Subcutaneous abdominal adipose tissue (tissue), 5 donors: ENCODE measurements around the gene SIPA1.

Experiments
- H3K27ac ChIP-seq: one replicate; pipeline ENCODE4 v1.7.0; 2013; ENCODE audit warnings: low read depth, mild to moderate bottlenecking, inconsistent platforms, low read length, moderate library complexity
- H3K27me3 ChIP-seq, 5 donors: one replicate each; pipeline ENCODE4 v1.7.0; 2013; ENCODE audit warnings: low read length in 5 of 5, inconsistent platforms in 1 of 5; ENCODE audit not compliant: control insufficient read depth in 5 of 5, insufficient read depth in 4 of 5
- H3K36me3 ChIP-seq, 5 donors: one replicate each; pipeline ENCODE4 v1.7.0; 2013; ENCODE audit warnings: low read length in 5 of 5; ENCODE audit not compliant: control insufficient read depth in 5 of 5, insufficient read depth in 5 of 5
- H3K4me1 ChIP-seq, 5 donors: one replicate each; pipeline ENCODE4 v1.7.0; 2013; ENCODE audit warnings: low read length in 5 of 5, mild to moderate bottlenecking in 3 of 5, moderate library complexity in 1 of 5; ENCODE audit not compliant: control insufficient read depth in 5 of 5, insufficient read depth in 5 of 5
- H3K4me3 ChIP-seq, 5 donors: one replicate each; pipeline ENCODE4 v1.7.0; 2013; ENCODE audit warnings: low read length in 5 of 5, low read depth in 1 of 5
- H3K9ac ChIP-seq, 5 donors: one replicate each; pipeline ENCODE4 v1.7.0; 2013; ENCODE audit warnings: low read length in 5 of 5, mild to moderate bottlenecking in 4 of 5, moderate library complexity in 3 of 5
- H3K9me3 ChIP-seq, 5 donors: one replicate each; pipeline ENCODE4 v1.7.0; 2013; ENCODE audit warnings: low read length in 5 of 5; ENCODE audit not compliant: control insufficient read depth in 5 of 5
- donor health status: healthy.
- donor health status: healthy.
- donor health status: healthy.
- donor health status: healthy.
- donor health status: healthy.

The SIPA1 gene, protein sequence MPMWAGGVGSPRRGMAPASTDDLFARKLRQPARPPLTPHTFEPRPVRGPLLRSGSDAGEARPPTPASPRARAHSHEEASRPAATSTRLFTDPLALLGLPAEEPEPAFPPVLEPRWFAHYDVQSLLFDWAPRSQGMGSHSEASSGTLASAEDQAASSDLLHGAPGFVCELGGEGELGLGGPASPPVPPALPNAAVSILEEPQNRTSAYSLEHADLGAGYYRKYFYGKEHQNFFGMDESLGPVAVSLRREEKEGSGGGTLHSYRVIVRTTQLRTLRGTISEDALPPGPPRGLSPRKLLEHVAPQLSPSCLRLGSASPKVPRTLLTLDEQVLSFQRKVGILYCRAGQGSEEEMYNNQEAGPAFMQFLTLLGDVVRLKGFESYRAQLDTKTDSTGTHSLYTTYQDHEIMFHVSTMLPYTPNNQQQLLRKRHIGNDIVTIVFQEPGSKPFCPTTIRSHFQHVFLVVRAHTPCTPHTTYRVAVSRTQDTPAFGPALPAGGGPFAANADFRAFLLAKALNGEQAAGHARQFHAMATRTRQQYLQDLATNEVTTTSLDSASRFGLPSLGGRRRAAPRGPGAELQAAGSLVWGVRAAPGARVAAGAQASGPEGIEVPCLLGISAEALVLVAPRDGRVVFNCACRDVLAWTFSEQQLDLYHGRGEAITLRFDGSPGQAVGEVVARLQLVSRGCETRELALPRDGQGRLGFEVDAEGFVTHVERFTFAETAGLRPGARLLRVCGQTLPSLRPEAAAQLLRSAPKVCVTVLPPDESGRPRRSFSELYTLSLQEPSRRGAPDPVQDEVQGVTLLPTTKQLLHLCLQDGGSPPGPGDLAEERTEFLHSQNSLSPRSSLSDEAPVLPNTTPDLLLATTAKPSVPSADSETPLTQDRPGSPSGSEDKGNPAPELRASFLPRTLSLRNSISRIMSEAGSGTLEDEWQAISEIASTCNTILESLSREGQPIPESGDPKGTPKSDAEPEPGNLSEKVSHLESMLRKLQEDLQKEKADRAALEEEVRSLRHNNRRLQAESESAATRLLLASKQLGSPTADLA

DNA sequence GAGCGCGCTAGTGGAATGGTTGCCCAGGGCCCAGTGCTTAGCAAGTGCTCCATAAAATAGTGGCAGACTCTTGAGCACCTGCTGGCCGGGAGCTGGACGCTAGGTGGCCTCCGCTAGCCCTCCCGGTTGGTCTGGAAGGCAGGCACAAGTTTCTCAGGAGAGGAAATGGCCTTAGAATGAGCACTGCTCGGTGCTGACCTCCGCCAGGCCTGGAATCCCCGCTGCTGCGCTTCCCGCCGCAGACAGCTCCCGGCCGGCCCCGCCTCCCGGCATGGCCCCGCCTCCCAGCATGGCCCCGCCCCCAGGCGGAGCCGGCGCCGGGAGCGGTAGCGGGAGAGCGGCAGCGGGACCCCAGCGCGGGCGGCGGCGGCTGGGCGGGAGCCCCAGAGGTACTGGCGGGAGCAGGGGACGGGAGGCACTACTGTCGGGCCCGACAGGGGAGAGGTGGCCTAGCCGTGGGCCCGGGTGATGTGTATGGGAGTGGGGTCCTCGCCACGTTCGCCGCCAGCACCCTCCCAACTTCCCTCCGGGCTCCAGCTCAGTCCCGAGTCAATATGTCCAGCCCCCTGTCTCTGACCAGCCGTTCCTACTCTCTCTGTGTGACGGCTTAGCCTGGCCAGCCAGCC, at the start of gene SIPA1:
SIPA1 (plus strand) TSS at position 308 of the 626 bp plus-strand sequence. CDS start 2,821 bp downstream, outside the sequence.
- Histone ChIP-seq H3K4me3 (peak within 1 kb of the TSS; percentile 48 to 86 (median 84)), H3K27ac (peak within 1 kb of the TSS; percentile 86), H3K9me3 (no peaks in the 10 kb centered on the region), H3K36me3 (peaks cover 0 to 61% (median 53%) of the 10 kb centered on the region in 5 donors), H3K27me3 (no peaks in the 10 kb centered on the region), H3K9ac (peak within 1 kb of the TSS; percentile 38 to 86 (median 82)), H3K4me1 (peaks cover 10 to 53% (median 50%) of the 10 kb centered on the region in 5 donors)

DNA sequence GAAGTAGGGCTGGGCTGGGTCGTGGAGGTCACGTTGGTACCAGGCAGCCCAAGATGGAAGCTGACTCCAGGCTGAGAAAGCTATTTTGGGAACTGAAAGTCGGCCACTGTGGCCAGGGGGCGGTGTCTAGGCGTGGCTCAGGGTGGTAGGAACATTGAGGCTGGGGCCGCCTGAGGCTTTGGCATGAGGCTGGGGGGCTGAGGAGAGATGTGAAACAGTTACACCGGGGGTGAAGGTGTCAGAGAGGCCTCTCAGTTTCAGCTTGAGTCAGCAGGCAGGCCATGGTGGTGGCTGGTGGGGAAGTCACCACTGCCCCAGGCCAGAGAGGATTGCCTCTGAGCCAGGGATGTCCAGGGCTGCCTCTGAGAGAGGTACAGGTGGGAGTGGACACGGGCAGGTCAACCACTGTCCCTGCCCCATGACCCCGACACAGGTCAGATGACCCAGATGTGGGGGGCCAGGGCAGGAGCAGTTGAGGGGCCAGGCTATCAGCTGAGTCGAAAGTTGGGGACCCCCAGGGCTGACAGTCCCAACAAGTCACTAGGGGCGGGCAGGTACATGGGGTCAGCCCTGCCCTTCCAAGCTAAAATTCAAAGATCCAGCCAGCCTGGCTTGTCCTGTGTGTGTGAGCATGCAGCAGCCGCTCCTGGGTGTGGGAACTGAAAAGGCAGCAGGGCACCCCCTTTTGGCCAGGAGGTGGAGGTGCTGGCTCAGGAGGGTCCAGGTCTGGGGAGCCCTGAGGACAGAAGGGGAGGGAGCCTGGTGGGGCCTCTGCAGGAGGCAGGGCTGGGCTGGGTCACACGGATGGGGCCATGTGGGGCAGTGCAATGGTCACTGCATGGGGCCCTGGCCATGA, 49.5 kb upstream of the SIPA1 start:
- Histone ChIP-seq H3K4me1 (peaks cover 5 to 45% (median 31%) of the 10 kb centered on the region in 5 donors), H3K27me3 (no peaks in the 10 kb centered on the region), H3K27ac (no peak overlapping the region), H3K9me3 (no peaks in the 10 kb centered on the region), H3K4me3 (no peak overlapping the region), H3K36me3 (peaks cover 0 to 57% (median 40%) of the 10 kb centered on the region in 5 donors), H3K9ac (peak overlapping the region in 2 of 5 donors; percentile 30 to 41)

DNA sequence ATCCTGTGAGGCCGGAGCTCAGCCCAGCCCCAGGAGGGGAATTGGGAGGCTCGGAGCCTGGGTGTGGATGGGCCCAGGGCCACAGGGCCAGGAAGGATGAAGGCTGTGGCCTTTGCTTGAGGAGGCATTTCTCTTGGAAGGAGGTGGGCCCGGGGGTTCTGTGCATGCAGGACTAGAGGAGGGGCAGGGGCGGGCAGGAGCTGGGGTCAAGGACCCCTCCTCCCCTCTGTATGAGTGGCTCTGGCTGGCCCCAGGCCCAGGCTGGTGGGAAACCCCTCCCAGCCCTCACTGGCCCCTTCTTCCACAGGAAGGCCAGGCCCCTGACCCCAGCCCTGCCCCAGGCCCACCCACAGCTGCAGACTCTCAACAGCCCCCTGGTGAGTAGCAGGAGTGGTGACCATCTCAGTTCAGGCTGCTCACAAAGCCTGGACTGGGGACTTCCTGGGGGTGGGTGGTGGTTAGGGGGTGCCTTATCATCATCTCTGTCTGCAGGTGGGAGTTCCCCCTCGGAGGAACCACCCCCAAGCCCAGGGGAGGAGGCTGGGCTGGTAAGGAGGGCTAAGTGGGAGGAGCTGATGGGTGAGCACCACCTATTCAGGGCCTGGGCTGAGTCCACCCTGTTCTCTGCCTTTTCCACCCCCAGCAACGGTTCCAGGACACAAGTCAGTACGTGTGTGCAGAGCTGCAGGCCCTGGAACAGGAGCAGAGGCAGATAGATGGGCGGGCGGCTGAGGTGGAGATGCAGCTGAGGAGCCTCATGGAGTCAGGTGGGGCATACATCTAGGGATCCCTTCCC, 48.3 kb upstream of the SIPA1 start:
- Histone ChIP-seq H3K4me3 (no peak overlapping the region), H3K9me3 (no peaks in the 10 kb centered on the region), H3K27ac (no peak overlapping the region), H3K4me1 (peaks cover 5 to 53% (median 40%) of the 10 kb centered on the region in 5 donors), H3K9ac (peak overlapping the region in 1 of 5 donors; percentile 20), H3K36me3 (peaks cover 0 to 48% (median 34%) of the 10 kb centered on the region in 5 donors), H3K27me3 (no peaks in the 10 kb centered on the region)

DNA sequence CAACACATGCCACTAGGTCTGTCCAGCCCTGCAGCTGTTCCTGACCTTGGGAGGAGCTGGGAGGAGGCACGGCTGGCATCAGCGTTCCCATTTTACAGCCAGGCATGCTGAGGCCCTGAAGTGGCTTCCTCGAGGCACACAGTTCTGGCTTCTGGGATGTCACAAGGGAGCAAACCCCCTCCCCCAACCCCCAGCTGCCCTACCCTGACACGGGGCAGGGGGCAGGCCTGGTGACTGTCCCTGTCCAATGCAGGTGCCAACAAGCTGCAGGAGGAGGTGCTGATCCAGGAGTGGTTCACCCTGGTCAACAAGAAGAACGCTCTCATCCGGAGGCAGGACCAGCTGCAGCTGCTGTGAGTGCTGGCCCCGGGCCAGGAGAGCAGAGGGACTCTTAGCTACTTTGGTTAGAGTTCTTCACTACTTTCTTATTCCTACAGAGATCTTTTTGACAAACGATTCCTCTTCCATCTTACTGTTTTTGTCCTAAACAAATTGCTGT, 47.6 kb upstream of the SIPA1 start:
- Histone ChIP-seq H3K36me3 (peaks cover 0 to 45% (median 34%) of the 10 kb centered on the region in 5 donors), H3K27ac (no peak overlapping the region), H3K9ac (peak overlapping the region in 1 of 5 donors; percentile 20), H3K27me3 (no peaks in the 10 kb centered on the region), H3K4me3 (no peak overlapping the region), H3K9me3 (no peaks in the 10 kb centered on the region), H3K4me1 (peaks cover 5 to 57% (median 44%) of the 10 kb centered on the region in 5 donors)

DNA sequence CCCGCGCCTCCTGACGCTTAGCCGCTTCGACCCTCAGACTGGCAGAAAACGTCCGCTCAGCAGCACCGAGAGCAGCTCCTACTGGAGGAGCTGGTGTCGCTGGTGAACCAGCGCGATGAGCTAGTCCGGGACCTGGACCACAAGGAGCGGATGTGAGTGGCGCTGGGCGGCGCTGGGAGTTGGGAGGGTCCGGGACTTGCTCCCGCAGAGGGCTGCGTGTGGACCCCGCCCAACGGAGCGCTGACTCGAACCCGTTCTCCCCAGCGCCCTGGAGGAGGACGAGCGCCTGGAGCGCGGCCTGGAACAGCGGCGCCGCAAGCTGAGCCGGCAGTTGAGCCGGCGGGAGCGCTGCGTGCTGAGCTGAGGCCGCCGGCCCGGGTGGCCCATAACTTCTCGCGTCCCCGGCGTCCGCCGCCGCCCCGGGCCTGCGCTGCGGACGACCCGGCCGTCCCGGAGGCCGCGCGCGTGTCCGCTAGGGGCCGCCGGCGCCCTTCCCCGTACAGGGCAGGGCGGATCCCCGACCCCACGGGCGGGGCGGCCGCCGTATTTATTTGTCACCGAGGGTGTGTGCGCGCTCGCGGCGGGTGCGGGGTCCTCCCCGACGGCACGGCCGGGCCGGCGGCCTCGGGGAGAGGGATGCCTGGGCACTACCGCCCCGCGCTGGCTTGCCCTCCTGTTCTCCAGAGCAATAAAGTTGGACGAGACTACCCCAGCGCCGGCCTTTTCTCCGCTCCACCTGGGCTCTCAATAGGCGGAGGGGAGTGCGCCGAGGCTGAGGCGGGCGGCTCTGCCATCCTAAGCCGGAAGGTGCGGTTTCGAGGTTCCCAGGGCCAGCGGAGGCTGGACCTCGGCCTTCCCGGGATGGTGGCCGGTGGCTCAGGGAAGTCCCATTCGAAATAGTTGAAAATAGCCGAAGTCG, 45.7 kb upstream of the SIPA1 start:
- H3K27me3 ChIP-seq, result no peaks in the 10 kb centered on the region
- H3K4me3 ChIP-seq, result no peak overlapping the region
- no peaks in the 10 kb centered on the region for H3K9me3 ChIP-seq
- H3K4me1 ChIP-seq, result peaks cover 5 to 47% (median 40%) of the 10 kb centered on the region in 5 donors
- H3K36me3 ChIP-seq, result peaks cover 0 to 40% (median 22%) of the 10 kb centered on the region in 5 donors
- no peak overlapping the region for H3K27ac ChIP-seq
- H3K9ac ChIP-seq, result no peak overlapping the region

DNA sequence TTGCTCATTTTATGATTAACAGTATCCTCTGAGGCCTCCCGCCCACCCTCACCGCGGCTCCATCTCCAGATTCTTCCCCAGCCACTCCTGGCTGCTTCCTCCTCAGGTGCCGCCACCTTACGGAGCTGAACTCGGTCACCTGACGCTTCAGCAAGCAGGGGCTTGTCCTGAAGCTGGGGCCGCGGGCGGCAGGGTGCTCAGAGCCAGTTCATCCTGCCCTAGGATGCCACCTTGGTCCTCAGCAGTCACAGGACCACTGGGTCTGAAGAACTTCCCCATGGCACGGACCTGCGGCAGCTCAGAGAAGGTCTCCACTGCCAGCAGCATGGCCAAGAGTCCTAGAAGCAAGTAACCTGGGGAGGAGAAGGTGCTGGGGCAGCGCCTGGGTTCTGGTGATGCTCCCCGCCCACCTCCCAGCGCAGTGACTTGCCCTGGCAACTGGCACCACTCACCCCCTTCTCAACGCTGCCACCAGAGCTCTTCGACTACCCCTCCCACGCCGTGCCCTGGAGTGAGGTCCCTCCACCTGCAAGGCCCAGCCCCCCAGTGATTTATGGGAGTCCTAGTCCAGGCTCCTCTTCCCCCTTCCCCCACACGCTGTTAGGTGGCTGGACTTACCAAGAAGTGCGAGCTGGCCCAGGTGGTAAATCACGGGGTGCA, 44.9 kb upstream of the SIPA1 start:
- Histone ChIP-seq H3K27ac (no peak overlapping the region), H3K4me1 (peaks cover 0 to 40% (median 32%) of the 10 kb centered on the region in 5 donors), H3K4me3 (no peak overlapping the region), H3K9ac (no peak overlapping the region), H3K36me3 (peaks cover 0 to 48% (median 30%) of the 10 kb centered on the region in 5 donors), H3K9me3 (no peaks in the 10 kb centered on the region), H3K27me3 (no peaks in the 10 kb centered on the region)

GRCh38 chr11:65593518-65594414, 44.1 kb upstream of the SIPA1 start:
- peaks cover 0 to 55% (median 37%) of the 10 kb centered on the region in 5 donors for H3K36me3 ChIP-seq
- H3K9ac ChIP-seq, result peak overlapping the region in 1 of 5 donors; percentile 10
- peak overlapping the region in 1 of 5 donors; percentile 38 for H3K4me3 ChIP-seq
- H3K27me3 ChIP-seq, result no peaks in the 10 kb centered on the region
- peaks cover 0 to 32% (median 24%) of the 10 kb centered on the region in 5 donors for H3K4me1 ChIP-seq
- no peak overlapping the region for H3K27ac ChIP-seq
- no peaks in the 10 kb centered on the region for H3K9me3 ChIP-seq
